Bladder microvascular endothelial cell (primary cell): ENCODE data around the gene NFKBIA. TPM values are rescaled to one million over a fixed set of nuclear protein-coding genes. Genes with fewer than 3 reads are reported as not detected.

Source experiments
- total RNA-seq: library from RNA; depleted of rRNA; stranded (reverse); fragments of >200 nt; gene quantifications from 2 replicates; pipeline ENCODE4 v1.2.3, GENCODE V29; 2014

The NFKBIA gene, protein sequence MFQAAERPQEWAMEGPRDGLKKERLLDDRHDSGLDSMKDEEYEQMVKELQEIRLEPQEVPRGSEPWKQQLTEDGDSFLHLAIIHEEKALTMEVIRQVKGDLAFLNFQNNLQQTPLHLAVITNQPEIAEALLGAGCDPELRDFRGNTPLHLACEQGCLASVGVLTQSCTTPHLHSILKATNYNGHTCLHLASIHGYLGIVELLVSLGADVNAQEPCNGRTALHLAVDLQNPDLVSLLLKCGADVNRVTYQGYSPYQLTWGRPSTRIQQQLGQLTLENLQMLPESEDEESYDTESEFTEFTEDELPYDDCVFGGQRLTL
- 125 and 202 TPM in 2 replicates for total RNA-seq

DNA sequence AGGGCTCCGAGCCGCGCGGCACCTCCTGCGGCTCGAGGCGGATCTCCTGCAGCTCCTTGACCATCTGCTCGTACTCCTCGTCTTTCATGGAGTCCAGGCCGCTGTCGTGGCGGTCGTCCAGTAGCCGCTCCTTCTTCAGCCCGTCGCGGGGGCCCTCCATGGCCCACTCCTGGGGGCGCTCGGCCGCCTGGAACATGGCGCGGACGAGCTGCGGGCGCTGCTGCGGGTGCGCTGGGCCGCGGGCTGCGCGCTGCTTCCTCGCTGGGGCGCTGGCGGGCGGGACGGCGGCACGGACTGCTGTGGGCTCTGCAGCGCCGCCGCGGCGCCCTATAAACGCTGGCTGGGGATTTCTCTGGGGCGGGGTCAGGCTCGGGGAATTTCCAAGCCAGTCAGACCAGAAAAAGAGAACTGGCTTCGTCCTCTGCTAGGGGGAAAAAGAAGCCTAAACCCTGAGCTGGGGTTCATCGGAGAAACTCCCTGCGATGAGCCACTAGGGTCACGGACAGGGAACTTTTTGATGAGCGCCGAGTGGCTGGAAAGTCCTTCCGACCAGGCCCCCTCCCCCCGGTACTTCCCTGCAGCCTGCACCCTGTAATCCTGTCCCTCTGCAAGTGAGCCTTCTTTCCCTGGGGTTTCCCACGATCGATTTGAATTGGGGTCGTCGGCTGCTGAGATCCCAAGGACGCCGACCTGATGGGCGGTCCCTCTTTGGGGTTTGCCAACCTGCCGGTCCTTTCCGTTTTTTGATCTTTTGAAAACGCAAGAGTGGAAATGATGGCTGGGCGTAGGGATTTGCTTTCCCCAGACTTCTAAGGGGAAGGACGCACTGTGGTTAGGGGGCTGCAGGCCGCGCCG is at the start of gene NFKBIA:
TSS of gene NFKBIA (minus strand) at position 301 of the 855 bp plus-strand sequence. CDS start at position 196, 105 bp downstream.

Other genes starting within 250 kb of the NFKBIA start
- gene PSMA6, start 112.4 kb downstream of the NFKBIA start, total RNA-seq = 216 and 271 TPM in 2 replicates
- 0.06 TPM in 1 of 2 replicates, not detected in the other for gene INSM2, start 129.4 kb upstream of the NFKBIA start, total RNA-seq